ENCODE measurements around the gene ERC1. TPM values are rescaled to one million over a fixed set of nuclear protein-coding genes. Genes with fewer than 3 reads are reported as not detected.
"Not testable (repeated sequence)": the region's sequence is repeated elsewhere in the genome, so short reads cannot be mapped to it uniquely, and the experiment has no call there.

Gene ERC1
- total RNA-seq, 4 donors from 2014 or later, result 50.0 to 88.1 (median 59.7) TPM

DNA sequence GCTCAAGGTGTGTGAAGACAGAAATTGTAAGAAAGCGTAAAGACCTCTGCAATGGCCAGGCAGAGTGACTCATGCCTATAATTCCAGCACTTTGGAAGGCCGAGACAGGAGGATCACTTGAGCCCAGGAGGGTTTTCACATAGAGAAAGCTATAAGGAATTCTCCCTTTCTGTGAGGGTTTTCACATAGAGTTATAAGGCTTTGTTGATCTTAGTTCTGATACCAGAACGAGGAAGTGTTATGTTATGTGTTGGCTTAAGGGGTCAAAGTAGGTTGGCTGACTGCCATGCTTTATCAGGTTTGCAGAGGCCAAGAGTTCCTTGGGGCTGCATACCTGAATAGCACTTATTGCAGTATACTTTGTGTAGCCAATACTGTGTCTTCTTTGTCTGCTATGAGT, 139.1 kb downstream of the ERC1 start:
- no peak overlapping the region for H3K27ac ChIP-seq (replicated peaks in 1 of 4)
- 69% methylated on average over 3 of the region's 3 CpGs for WGBS
- no peaks in the 10 kb centered on the region for H3K27me3 ChIP-seq
- no peak overlapping the region for H3K4me3 ChIP-seq
- peaks cover 0 to 7% (median 0%) of the 10 kb centered on the region in 4 donors for H3K4me1 ChIP-seq
- H3K36me3 ChIP-seq, result no peaks in the 10 kb centered on the region
- intact Hi-C loops (cut with DNase I), result no loop called here
- TF ChIP-seq EP300 (IDR thresholded peaks at IDR 0.05) (no peak), POLR2A (IDR thresholded peaks at IDR 0.05; ENCODE audit: low read depth) (no peak), CTCF (IDR thresholded peaks at IDR 0.05) (no peak), POLR2AphosphoS5 (IDR thresholded peaks at IDR 0.05) (no peak)
- H3K9me3 ChIP-seq, result no peaks in the 10 kb centered on the region
- DNase-seq (ENCODE audit: extremely low spot score), result no peak

GRCh38 chr12:1130571-1130970, 139.5 kb downstream of the ERC1 start:
- H3K4me1 ChIP-seq, result peaks cover 0 to 7% (median 0%) of the 10 kb centered on the region in 4 donors
- H3K9me3 ChIP-seq, result no peaks in the 10 kb centered on the region
- WGBS, result 88% methylated on average over 4 of the region's 4 CpGs
- no peak overlapping the region for H3K27ac ChIP-seq (replicated peaks in 1 of 4)
- H3K27me3 ChIP-seq, result no peaks in the 10 kb centered on the region
- intact Hi-C loops (cut with DNase I), result no loop called here
- H3K36me3 ChIP-seq, result no peaks in the 10 kb centered on the region
- DNase-seq (ENCODE audit: extremely low spot score), result no peak
- TF ChIP-seq POLR2A (IDR thresholded peaks at IDR 0.05; ENCODE audit: low read depth) (no peak), POLR2AphosphoS5 (IDR thresholded peaks at IDR 0.05) (no peak), EP300 (IDR thresholded peaks at IDR 0.05) (no peak), CTCF (IDR thresholded peaks at IDR 0.05) (no peak)
- H3K4me3 ChIP-seq, result no peak overlapping the region

DNA sequence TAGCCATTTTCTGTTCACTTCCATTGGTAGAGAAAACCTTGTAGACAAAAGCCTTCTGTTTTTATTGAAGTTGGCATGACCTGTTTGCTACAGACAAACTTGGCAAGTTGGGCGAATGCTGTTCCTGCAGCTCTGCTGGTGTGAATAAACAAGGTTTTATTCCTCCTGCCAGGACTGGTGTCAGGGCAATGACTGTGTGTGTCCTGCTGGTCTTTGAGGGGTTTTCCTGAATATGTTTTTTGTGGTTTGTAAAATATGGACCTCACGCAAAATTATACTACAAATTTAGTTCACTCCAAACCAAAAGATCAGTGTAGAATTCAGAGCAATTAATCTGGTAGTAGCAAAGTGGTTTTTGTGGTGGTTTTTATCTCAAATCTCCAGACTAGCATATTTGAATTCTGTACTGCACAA, 140.8 kb downstream of the ERC1 start:
- Histone ChIP-seq H3K9me3 (no peaks in the 10 kb centered on the region), H3K27me3 (no peaks in the 10 kb centered on the region), H3K27ac (replicated peaks in 1 of 4) (no peak overlapping the region), H3K36me3 (no peaks in the 10 kb centered on the region), H3K4me1 (peaks cover 0 to 7% (median 0%) of the 10 kb centered on the region in 4 donors), H3K4me3 (no peak overlapping the region)
- no peak for DNase-seq (ENCODE audit: extremely low spot score)
- TF ChIP-seq CTCF (IDR thresholded peaks at IDR 0.05) (no peak), EP300 (IDR thresholded peaks at IDR 0.05) (no peak), POLR2A (IDR thresholded peaks at IDR 0.05; ENCODE audit: low read depth) (no peak), POLR2AphosphoS5 (IDR thresholded peaks at IDR 0.05) (no peak)
- 44% methylated on average over 2 of the region's 2 CpGs for WGBS
- intact Hi-C loops (cut with DNase I), result no loop called here

GRCh38 chr12:1132311-1132710, 141.3 kb downstream of the ERC1 start:
- no peak for DNase-seq (ENCODE audit: extremely low spot score)
- no peak for TF ChIP-seq POLR2AphosphoS5 (IDR thresholded peaks at IDR 0.05)
- TF ChIP-seq CTCF (IDR thresholded peaks at IDR 0.05), result no peak
- TF ChIP-seq EP300 (IDR thresholded peaks at IDR 0.05), result no peak
- no peak for TF ChIP-seq POLR2A (IDR thresholded peaks at IDR 0.05; ENCODE audit: low read depth)
- no peaks in the 10 kb centered on the region for H3K27me3 ChIP-seq
- H3K9me3 ChIP-seq, result no peaks in the 10 kb centered on the region
- peaks cover 0 to 7% (median 0%) of the 10 kb centered on the region in 4 donors for H3K4me1 ChIP-seq
- H3K36me3 ChIP-seq, result peaks cover 0 to 4% (median 0%) of the 10 kb centered on the region in 4 donors
- intact Hi-C loops (cut with DNase I), result no loop called here
- no peak overlapping the region for H3K27ac ChIP-seq (replicated peaks in 1 of 4)
- WGBS, result 70% methylated on average over 6 of the region's 6 CpGs
- no peak overlapping the region for H3K4me3 ChIP-seq

DNA sequence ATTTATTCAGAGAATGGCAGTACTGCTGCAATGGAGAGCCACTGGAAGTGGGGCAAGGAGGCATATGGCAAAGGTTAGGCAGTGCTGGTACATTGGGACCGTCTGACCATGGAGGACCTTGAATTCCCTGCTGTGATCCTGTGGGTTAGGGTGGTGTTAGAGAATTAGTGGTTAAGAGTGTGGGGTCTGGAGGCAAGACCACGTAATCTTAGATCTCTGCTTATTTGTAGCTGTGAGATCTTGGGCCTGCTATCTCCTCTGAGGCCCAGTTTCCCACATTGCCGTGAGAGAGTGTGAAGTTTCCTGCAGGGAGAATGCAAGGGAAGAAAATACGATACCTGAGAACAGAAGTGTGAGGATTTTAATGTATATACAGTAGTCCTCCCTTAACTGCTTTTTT, 147.7 kb downstream of the ERC1 start:
- H3K27ac ChIP-seq (replicated peaks in 1 of 4), result no peak overlapping the region
- no peak for DNase-seq (ENCODE audit: extremely low spot score)
- H3K27me3 ChIP-seq, result no peaks in the 10 kb centered on the region
- no peak overlapping the region for H3K4me3 ChIP-seq
- H3K9me3 ChIP-seq, result no peaks in the 10 kb centered on the region
- intact Hi-C loops (cut with DNase I), result no loop called here
- WGBS, result 91% methylated on average over 4 of the region's 4 CpGs
- TF ChIP-seq EP300 (IDR thresholded peaks at IDR 0.05), result no peak
- TF ChIP-seq POLR2A (IDR thresholded peaks at IDR 0.05; ENCODE audit: low read depth), result no peak
- no peak for TF ChIP-seq POLR2AphosphoS5 (IDR thresholded peaks at IDR 0.05)
- peaks cover 0 to 10% (median 5%) of the 10 kb centered on the region in 4 donors for H3K36me3 ChIP-seq
- H3K4me1 ChIP-seq, result no peaks in the 10 kb centered on the region

DNA sequence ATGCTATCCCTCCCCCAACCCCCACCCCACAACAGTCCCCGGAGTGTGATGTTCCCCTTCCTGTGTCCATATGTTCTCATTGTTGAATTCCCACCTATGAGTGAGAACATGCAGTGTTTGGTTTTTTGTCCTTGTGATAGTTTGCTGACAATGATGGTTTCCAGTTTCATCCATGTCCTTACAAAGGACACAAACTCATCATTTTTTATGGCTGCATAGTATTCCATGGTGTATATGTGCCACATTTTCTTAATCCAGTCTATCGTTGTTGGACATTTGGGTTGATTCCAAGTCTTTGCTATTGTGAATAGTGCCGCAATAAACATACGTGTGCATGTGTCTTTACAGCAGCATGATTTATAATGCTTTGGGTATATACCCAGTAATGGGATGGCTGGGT, 155.7 kb downstream of the ERC1 start:
- H3K27ac ChIP-seq (replicated peaks in 1 of 4); intact Hi-C loops (cut with DNase I); H3K9me3 ChIP-seq; H3K27me3 ChIP-seq; H3K4me1 ChIP-seq; DNase-seq (ENCODE audit: extremely low spot score); H3K4me3 ChIP-seq: not testable (repeated sequence)
- WGBS, result 100% methylated on average over 4 of the region's 4 CpGs
- H3K36me3 ChIP-seq, result peaks cover 0 to 12% (median 8%) of the 10 kb centered on the region in 4 donors

Data from esophagus muscularis mucosa (tissue), 4 donors.